ENCODE measurements around the gene SRL.
"Not testable (repeated sequence)": the region's sequence is repeated elsewhere in the genome, so short reads cannot be mapped to it uniquely, and the experiment has no call there.

DNA sequence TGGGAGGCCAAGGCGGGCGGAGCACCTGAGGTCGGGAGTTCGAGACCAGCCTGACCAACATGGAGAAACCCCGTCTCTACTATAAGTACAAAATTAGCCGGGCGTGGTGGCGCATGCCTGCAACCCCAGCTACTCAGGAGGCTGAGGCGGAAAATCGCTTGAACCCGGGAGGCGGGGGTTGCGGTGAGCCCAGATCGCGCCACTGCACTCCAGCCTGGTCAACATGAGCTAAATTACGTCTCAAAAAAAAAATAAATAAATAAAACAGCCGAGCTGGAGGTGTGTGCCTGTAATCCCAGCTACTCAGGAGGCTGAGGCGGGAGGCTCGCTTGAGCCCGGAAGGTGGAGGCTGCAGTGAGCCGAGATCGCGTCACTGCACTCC lies 11.1 kb upstream of the SRL start:
- not testable (repeated sequence) for TF ChIP-seq CTCF (IDR thresholded peaks at IDR 0.05 in 4 of 5, conservative IDR thresholded peaks at IDR 0.05 in 1 of 5); POLR2A (IDR thresholded peaks at IDR 0.05)
